ENCODE measurements around the gene GDAP2.

GDAP2 gene

GRCh38 chr1:117967477-117967876 lies 38.1 kb upstream of the GDAP2 start:
- peak; percentile 24 for DNase-seq (ENCODE audit: low read depth)

DNA sequence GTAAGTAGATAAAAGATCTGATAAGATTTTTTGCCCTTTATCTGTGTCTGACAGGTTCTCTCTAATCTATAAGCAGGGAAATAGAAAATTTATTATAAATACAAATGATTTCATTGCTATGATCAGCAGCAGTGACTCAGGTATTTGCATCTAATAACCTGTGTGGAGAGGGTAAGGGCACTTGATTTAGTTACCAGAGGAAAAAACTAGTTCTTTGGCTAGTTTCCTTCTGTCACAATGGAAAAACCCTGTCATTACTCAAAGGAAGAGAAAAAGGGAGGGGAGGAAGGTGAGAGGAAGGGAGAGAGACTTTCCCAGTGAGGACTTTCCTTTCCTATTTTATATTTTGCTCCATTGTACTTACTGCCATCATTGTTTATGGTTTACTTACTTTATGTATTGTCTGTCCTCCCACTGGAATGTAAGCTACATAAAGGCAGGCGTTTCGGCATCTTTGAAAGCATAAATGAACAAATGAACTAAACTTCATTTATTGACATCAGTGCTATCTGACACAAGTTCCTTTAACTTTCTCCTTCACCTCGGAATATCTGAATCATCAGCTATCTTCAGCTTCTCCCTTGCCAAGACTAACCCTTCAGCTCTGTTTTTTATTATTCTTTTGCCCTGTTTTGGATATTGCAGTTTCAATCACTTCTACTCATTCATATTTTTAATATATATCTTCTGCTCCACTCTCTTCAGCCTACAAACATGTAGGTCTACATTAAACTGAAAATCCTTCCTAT lies 35.0 kb upstream of the GDAP2 start:
- no peak for TF ChIP-seq CTCF (IDR thresholded peaks at IDR 0.05; ENCODE audit: low read depth, low read length)
- TF ChIP-seq MYC (IDR thresholded peaks at IDR 0.05; ENCODE audit: low read depth, low read length): no peak
- TF ChIP-seq, protein P1, sequence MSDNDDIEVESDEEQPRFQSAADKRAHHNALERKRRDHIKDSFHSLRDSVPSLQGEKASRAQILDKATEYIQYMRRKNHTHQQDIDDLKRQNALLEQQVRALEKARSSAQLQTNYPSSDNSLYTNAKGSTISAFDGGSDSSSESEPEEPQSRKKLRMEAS (IDR thresholded peaks at IDR 0.05; ENCODE audit: low read depth, low read length): no peak
- no peak for TF ChIP-seq POLR2A (IDR thresholded peaks at IDR 0.05; ENCODE audit: extremely low read depth, insufficient read length)
- no peak for DNase-seq (ENCODE audit: low read depth)
- H3K4me3 ChIP-seq (ENCODE audit: low read depth, low read length): no peak overlapping the region

More at GRCh38 chr1:117967477-117967876, 38.1 kb upstream of the GDAP2 start:
- TF ChIP-seq, protein P1 (IDR thresholded peaks at IDR 0.05; ENCODE audit: low read depth, low read length): no peak
- TF ChIP-seq POLR2A (IDR thresholded peaks at IDR 0.05; ENCODE audit: extremely low read depth, insufficient read length) (no peak), MYC (IDR thresholded peaks at IDR 0.05; ENCODE audit: low read depth, low read length) (no peak), CTCF (IDR thresholded peaks at IDR 0.05; ENCODE audit: low read depth, low read length) (no peak)
- no peak overlapping the region for H3K4me3 ChIP-seq (ENCODE audit: low read depth, low read length)

DNA sequence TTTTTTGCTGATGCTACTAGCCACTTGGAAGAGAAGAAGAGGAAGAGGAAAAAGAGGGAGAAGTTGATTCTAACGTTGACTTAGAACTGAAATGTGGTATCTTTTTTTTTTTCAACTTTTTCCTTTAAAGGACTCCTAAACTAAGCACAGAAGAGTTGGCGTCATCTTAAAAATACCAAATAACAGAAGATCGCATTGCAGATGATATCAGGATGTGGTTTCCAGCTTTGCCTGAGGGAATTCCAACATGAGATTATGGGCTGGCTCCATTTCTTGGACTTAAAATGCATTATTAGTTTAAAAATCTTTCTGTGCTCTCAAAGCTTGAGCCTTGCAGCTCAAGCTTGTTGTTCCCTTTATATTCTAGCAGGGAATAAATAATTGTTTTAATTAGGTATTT lies 29.9 kb upstream of the GDAP2 start:
- no peak for DNase-seq (ENCODE audit: low read depth)
- no peak overlapping the region for H3K4me3 ChIP-seq (ENCODE audit: low read depth, low read length)
- TF ChIP-seq MYC (IDR thresholded peaks at IDR 0.05; ENCODE audit: low read depth, low read length) (no peak), POLR2A (IDR thresholded peaks at IDR 0.05; ENCODE audit: extremely low read depth, insufficient read length) (no peak), CTCF (IDR thresholded peaks at IDR 0.05; ENCODE audit: low read depth, low read length) (no peak)
- TF ChIP-seq, protein P1 (IDR thresholded peaks at IDR 0.05; ENCODE audit: low read depth, low read length): no peak

GRCh38 chr1:117952386-117952785 lies 23.0 kb upstream of the GDAP2 start:
- no peak for DNase-seq (ENCODE audit: low read depth)
- TF ChIP-seq, protein P1 (IDR thresholded peaks at IDR 0.05; ENCODE audit: low read depth, low read length): no peak
- no peak for TF ChIP-seq POLR2A (IDR thresholded peaks at IDR 0.05; ENCODE audit: extremely low read depth, insufficient read length)
- no peak for TF ChIP-seq CTCF (IDR thresholded peaks at IDR 0.05; ENCODE audit: low read depth, low read length)
- no peak for TF ChIP-seq MYC (IDR thresholded peaks at IDR 0.05; ENCODE audit: low read depth, low read length)
- no peak overlapping the region for H3K4me3 ChIP-seq (ENCODE audit: low read depth, low read length)

- DNase-seq (ENCODE audit: low read depth): no peak
- no peak for TF ChIP-seq MYC (IDR thresholded peaks at IDR 0.05; ENCODE audit: low read depth, low read length)
- TF ChIP-seq CTCF (IDR thresholded peaks at IDR 0.05; ENCODE audit: low read depth, low read length): no peak
- TF ChIP-seq, protein P1 (IDR thresholded peaks at IDR 0.05; ENCODE audit: low read depth, low read length): no peak
- no peak for TF ChIP-seq POLR2A (IDR thresholded peaks at IDR 0.05; ENCODE audit: extremely low read depth, insufficient read length)
- no peak overlapping the region for H3K4me3 ChIP-seq (ENCODE audit: low read depth, low read length)
Observed at GRCh38 chr1:117942293-117942692, 12.9 kb upstream of the GDAP2 start.

Data from NB4 (cell line).